ENCODE measurements around the gene MTRF1.

MTRF1 gene

GRCh38 chr13:41224113-41225110 is 39.0 kb downstream of the MTRF1 start:
- DNase-seq (ENCODE audit: low read depth), result peak; percentile 81

DNA sequence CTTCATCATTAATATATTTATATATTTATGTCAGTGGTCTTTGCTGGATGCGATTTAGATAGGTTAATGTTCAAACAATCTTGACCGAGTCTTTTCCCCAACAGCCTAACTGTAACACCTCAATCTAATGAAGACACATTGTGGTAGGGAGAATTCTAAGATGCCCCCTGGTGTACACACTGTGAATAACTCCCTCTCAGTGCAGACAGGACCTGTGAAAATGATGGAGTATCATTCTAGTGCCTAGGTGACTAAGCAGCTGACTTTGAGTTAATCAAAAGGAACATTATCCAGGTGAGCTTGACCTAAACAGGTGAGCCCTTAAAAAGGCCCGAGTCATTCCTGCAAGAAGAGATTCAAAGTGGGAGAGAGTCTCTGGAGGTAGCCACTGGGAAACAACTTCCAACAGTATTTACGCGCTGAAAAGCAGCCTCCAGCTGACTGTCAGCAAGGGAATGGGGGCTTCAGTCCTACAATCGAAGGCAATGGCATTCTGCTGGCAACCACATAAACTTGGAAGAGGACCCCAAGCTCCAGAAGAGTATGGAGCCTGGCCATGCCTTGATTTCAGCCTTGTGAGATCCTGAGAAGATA is 41.0 kb downstream of the MTRF1 start:
- DNase-seq (ENCODE audit: low read depth), result peak; percentile 62

DNA sequence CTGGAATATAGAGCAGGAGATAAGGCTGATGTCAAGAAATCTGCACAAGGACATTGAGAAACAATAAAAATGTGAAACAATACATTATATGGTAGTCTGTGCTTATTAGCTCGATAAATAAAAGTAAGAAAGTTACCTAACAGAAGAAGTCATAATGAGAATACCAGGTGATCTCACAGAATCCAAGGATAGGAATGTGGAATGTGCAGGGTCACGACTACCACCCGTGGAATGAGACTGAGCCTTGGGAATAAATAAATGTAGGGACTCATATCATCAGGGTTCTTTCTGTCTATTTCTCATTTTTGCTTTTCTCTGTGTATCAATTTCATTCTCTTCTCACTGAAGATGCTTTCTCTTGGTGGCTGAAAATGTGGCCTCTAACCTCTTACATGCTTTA is 43.0 kb downstream of the MTRF1 start:
- DNase-seq (ENCODE audit: low read depth), result no peak

DNA sequence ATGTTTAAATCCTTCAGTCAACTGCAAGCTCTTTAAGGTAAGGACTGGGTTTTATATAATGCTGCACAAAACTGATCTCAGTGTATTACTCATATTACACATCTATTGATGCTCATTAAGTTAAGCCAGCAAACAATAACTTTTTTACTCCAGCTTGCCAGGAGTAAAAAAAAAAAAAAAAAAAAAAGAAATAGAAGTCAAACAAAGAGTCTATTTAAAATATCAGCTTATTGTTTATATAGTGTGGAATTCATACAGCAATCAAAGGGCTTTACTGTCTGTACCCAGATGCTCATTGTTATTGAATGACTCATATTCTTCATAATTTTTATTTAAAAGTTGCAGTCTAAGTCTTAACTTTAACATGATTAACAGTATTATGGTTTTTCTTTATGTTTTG is 47.2 kb downstream of the MTRF1 start:
- DNase-seq (ENCODE audit: low read depth), result peak; percentile 45

GRCh38 chr13:41213919-41214318 is 49.5 kb downstream of the MTRF1 start:
- DNase-seq (ENCODE audit: low read depth), result no peak

DNA sequence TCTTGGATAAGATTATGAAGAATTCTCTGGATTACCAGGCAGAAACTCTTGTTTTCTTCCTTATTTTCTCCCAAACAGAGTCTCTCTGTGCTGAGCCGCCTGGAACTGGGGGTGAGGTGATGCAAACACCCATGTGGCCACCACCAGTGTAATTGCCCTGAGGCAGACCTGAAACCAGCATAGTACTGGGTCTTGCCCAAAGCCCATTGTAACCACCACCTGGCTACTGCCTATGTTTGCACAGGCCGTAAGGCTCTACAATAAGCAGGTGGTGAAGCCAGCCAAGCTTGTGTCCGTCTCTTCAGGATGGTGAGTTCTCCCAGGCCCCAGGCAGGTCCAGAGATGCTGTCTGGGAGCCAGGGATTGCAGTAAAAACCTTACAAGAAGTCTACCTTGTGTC is 50.1 kb downstream of the MTRF1 start:
- no peak for DNase-seq (ENCODE audit: low read depth)

DNA sequence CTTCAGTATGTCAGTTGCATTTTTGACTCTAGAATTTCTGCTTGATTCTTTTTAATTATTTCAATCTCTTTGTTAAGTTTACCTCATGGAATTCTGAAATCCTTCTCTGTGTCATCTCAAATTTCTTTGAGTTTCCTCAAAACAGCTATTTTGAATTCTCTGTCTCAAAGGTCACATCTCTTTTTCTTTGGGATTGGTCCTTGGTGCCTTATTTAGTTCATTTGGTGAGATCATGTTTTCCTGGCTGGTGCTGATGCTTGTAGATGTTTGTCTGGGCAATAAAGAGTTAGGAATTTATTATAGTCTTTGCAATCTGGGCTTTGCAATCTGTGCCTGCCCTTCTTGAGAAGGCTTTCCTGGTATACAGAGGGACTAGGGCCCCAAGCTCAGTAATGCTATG is 50.5 kb downstream of the MTRF1 start:
- no peak for DNase-seq (ENCODE audit: low read depth)

GRCh38 chr13:41211062-41211461 is 52.3 kb downstream of the MTRF1 start:
- no peak for DNase-seq (ENCODE audit: low read depth)

GRCh38 chr13:41206467-41206866 is 56.9 kb downstream of the MTRF1 start:
- no peak for DNase-seq (ENCODE audit: low read depth)

- no peak for DNase-seq (ENCODE audit: low read depth)
Measured at GRCh38 chr13:41203810-41204209, 59.6 kb downstream of the MTRF1 start.

GRCh38 chr13:41200126-41200525 is 63.2 kb downstream of the MTRF1 start:
- no peak for DNase-seq (ENCODE audit: low read depth)

DNA sequence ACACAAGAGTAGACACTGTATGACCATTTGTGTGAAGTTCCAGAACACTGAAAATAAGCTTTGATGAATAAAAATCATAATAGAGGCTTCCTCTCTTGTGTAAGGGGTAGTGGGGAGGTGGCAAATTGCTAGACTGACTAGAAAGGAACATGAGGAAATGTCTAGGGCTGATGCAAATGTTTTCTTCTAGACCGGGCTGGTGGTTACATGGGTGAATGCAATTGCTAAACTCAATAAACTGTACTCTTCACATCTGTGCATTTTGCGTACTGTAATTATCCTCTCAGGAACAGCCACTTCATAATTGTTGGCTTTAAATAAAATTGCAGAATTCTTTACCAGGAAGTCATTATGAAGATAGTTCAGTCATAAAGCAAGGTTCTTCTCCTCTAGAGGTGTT is 63.9 kb downstream of the MTRF1 start:
- no peak for DNase-seq (ENCODE audit: low read depth)

- DNase-seq (ENCODE audit: low read depth), result no peak
Measured at GRCh38 chr13:41199079-41199478, 64.3 kb downstream of the MTRF1 start.

DNA sequence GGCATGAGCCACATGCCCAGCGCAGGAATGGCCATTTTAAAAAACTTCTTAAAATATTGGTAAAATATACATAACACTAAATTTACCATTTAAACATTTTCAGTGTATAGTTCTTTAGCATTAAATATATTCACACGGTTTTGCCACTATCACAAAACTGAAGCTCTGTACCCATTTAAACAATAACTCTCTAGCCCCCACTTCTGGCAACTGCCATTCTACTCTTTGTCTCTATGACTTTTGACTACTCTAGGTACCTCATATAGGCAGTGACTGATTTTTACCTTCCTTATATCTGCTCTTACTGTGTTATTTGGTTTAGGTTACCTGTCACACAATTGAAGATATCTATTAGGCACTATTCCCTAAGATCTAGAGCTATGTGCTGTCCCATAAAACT is 66.8 kb downstream of the MTRF1 start:
- DNase-seq (ENCODE audit: low read depth), result no peak

- no peak for DNase-seq (ENCODE audit: low read depth)
Measured at GRCh38 chr13:41196011-41196410, 67.4 kb downstream of the MTRF1 start.

- peak; percentile 98 for DNase-seq (ENCODE audit: low read depth)
Measured at GRCh38 chr13:41193919-41194824, 69.2 kb downstream of the MTRF1 start, which contains the start of gene KBTBD7. KBTBD7 (minus strand) TSS chr13:41194569; CDS start chr13:41194257, 312 bp downstream.

- no peak for DNase-seq (ENCODE audit: low read depth)
Measured at GRCh38 chr13:41193469-41193868, 69.9 kb downstream of the MTRF1 start.

DNA sequence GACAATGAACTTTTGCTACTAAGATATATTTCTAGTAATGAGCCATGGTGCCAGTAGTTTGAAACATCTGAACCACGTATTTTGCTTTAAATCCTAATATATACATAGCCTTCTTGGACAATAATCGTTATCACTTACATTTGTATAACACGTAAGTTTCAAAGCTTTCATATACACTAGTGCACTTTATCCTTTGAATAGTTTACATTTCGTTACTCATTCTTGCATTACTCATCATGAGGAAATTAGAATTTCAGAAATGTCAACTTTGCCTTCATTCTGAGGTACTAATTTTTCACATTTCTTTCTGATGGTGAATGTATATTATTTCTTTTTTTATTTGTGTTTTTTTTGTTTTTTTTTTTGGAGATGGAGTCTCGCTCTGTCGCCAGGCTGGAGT is 74.8 kb downstream of the MTRF1 start:
- peak; percentile 51 for DNase-seq (ENCODE audit: low read depth)

- no peak for DNase-seq (ENCODE audit: low read depth)
Measured at GRCh38 chr13:41186481-41186880, 76.9 kb downstream of the MTRF1 start.

DNA sequence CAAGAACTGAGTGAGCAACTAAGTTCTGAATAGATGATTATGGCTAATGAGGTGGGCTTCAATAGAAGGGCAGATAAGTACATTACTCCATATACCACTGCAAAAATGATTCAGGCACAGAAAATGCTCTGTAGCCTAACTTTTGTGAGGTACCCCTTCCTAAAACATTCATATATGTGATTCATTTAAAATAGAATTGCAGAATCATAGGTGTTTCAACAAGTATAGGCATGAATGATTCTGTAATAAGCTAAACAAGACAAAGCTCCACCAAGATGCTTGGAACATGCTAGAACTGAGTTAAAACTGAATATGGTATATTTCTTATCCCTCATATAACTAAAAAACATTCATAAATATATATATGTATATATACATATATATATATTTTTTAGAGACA is 81.1 kb downstream of the MTRF1 start:
- DNase-seq (ENCODE audit: low read depth), result no peak

DNA sequence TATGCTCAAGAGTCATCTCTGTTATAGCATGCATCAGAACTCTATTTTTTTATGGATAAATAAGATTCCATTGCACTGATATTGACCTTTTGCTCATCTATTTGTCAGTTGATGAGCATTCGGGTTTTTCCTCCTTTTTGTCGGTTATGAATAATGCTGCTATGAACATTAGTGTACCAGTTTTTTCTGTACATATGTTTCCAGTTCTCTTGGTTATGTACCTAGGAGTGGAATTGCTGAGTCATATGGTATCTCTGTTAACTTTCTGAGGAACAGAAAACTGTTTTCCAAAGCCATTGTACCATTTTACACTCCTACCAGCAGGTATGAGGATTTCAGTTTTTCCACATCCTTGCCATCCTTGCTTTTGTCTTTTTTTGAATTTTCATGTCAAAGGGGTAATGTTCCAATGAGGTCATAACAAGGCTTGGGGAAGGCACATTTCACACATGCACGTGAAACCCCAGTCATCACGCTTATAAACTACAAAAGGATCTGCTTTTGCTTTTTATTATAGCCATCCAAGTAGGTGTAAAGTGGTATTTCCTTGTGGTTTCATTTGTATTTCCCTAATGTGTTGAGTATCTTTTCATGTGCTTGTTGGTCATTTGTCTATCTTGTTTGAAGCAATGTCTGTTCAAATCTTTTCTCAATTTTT is 83.7 kb downstream of the MTRF1 start:
- DNase-seq (ENCODE audit: low read depth), result peak; percentile 33

GRCh38 chr13:41178040-41178439 is 85.3 kb downstream of the MTRF1 start:
- peak; percentile 48 for DNase-seq (ENCODE audit: low read depth)

Data from amniotic epithelial cell (primary cell).